Thyroid gland (tissue), 4 donors: ENCODE measurements around the gene LZIC. TPM values are rescaled to one million over a fixed set of nuclear protein-coding genes. Genes with fewer than 3 reads are reported as not detected.

Experiments
- DNase-seq, 2 donors: peaks; one replicate each; pipeline ENCODE4 v3.0.0-alpha.2; 2019
- H3K27ac ChIP-seq, 3 donors: fragments of 200-600 bp; sonication (generic); 1 replicate in 2 of 3; 2 replicates in 1 of 3; pipeline ENCODE4 v1.5.1; 2016 to 2019; ENCODE audit warnings: mild to moderate bottlenecking in 1 of 3, moderate library complexity in 1 of 3
- H3K27me3 ChIP-seq: fragments of 200-600 bp; sonication (generic); one replicate; pipeline ENCODE4 v1.5.1; 2019
- H3K36me3 ChIP-seq, 2 donors: fragments of 200-600 bp; sonication (generic); one replicate each; pipeline ENCODE4 v1.5.1; 2016 to 2019
- H3K4me1 ChIP-seq, 2 donors: fragments of 200-600 bp; sonication (generic); one replicate each; pipeline ENCODE4 v1.5.1; 2017 to 2019
- H3K4me3 ChIP-seq, 3 donors: fragments of 200-600 bp; sonication (generic); replicated peaks in 1 of 3; 1 replicate in 2 of 3; 2 replicates in 1 of 3; pipeline ENCODE4 v1.5.1; 2016; ENCODE audit warnings: mild to moderate bottlenecking in 1 of 3
- H3K9me3 ChIP-seq: fragments of 200-600 bp; sonication (generic); one replicate; pipeline ENCODE4 v1.5.1; 2017
- POLR2A ChIP-seq, 2 donors: fragments of 450-650 bp; IDR thresholded peaks; one replicate each; pipeline ENCODE4 v1.6.1; 2017; ENCODE audit warnings: antibody characterized with exemption in 2 of 2, mild to moderate bottlenecking in 2 of 2, moderate library complexity in 1 of 2
- WGBS, 2 donors: methylation state at CpG; one replicate each; pipeline ENCODE4 v1.1.5; 2017; 5-methylcytosine and 5-hydroxymethylcytosine counted together
- intact Hi-C: fragments of 100-400 bp; cut with DNase I; formaldehyde crosslinking; loops from one replicate; pipeline ENCODE4 v1.15.1; 2023
- total RNA-seq, 4 donors: library from RNA; depleted of rRNA; stranded (reverse); fragments of >200 nt; gene quantifications; one replicate each; pipeline ENCODE4 v1.2.3, GENCODE V29; 2016
- TF ChIP-seq, protein P1 (sequence below), 6 experiments: fragments of 200-600 bp in 3 of 6; fragments of 450-650 bp in 3 of 6; sonication (generic) in 3 of 6; IDR thresholded peaks; one replicate each; pipeline ENCODE4 v1.5.1; 2016 to 2019; ENCODE audit warnings: antibody characterized with exemption in 6 of 6, mild to moderate bottlenecking in 2 of 6, inconsistent platforms in 1 of 6, moderate library complexity in 1 of 6

The LZIC gene
- total RNA-seq, 4 donors from 2014 or later: 23.0 to 42.7 (median 34.1) TPM

DNA sequence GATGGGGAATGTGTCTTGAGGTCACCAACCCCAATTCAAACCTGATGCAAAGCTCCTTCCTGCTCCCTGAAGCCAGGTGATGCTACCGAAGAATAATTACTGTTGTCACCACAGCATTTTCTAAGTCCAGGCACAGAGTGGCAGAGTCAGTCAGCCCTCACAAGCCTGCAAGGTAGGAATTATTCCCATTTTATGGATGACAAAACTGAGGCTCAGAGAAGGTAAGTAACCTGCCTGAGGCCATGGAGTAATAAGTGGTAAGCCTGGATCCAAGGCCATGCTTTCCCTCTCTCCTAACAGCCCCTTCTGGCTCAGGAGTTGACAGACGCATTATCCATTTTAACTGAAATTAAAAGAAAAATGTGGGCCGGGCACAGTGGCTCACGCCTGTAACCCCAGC is 56.1 kb downstream of the LZIC start:
- TF ChIP-seq POLR2A (IDR thresholded peaks at IDR 0.05): no peak
- TF ChIP-seq, protein P1, sequence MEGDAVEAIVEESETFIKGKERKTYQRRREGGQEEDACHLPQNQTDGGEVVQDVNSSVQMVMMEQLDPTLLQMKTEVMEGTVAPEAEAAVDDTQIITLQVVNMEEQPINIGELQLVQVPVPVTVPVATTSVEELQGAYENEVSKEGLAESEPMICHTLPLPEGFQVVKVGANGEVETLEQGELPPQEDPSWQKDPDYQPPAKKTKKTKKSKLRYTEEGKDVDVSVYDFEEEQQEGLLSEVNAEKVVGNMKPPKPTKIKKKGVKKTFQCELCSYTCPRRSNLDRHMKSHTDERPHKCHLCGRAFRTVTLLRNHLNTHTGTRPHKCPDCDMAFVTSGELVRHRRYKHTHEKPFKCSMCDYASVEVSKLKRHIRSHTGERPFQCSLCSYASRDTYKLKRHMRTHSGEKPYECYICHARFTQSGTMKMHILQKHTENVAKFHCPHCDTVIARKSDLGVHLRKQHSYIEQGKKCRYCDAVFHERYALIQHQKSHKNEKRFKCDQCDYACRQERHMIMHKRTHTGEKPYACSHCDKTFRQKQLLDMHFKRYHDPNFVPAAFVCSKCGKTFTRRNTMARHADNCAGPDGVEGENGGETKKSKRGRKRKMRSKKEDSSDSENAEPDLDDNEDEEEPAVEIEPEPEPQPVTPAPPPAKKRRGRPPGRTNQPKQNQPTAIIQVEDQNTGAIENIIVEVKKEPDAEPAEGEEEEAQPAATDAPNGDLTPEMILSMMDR (IDR thresholded peaks at IDR 0.05): no peak
- DNase-seq: no peak

DNA sequence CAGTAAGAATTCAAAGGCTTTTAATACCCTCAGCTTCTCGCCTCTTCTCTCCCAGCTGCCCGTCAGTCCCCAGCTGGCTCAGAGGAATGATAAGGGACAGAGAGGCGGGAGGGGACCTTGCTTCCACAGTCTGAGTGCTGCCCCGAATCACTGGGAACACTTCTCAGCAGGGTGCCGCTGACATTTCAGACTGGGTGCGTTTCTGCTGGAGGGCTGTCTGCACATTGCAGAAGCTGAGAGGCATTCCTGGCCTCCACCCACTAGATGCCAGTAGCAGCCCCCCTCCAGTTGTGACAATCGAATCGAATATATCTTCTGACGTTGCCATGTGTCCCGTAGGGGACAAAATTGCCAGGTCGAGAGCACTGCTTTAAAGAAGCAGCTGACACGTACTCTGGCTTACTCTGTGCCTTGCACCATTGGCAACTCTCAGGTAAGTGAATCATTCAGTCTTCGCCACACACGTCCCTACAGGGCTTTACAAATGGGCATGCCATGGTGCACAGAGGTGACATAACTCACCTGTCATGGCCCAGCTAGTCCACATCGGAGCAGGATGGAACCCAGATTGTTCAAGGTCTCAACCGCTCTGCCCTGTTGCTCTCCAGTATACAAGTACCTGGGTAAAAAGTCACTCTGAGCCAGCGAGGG is 57.0 kb downstream of the LZIC start:
- intact Hi-C loops: no loop called here
- Histone ChIP-seq H3K4me3 (no peak overlapping the region), H3K9me3 (no peaks in the 10 kb centered on the region), H3K36me3 (no peaks in the 10 kb centered on the region), H3K27me3 (no peaks in the 10 kb centered on the region), H3K27ac (no peak overlapping the region), H3K4me1 (peaks cover 7 to 18% of the 10 kb centered on the region in 2 donors)
- WGBS, 2 donors: 92 to 97% methylated on average over 12 to 17 of the region's 17 CpGs
- TF ChIP-seq, protein P1 (IDR thresholded peaks at IDR 0.05): no peak
- no peak for TF ChIP-seq POLR2A (IDR thresholded peaks at IDR 0.05)
- no peak for DNase-seq

More for the DNA sequence above, 56.1 kb downstream of the LZIC start:
- Histone ChIP-seq H3K4me3 (no peak overlapping the region), H3K36me3 (no peaks in the 10 kb centered on the region), H3K9me3 (no peaks in the 10 kb centered on the region), H3K4me1 (peaks cover 7 to 21% of the 10 kb centered on the region in 2 donors), H3K27me3 (no peaks in the 10 kb centered on the region), H3K27ac (no peak overlapping the region)
- intact Hi-C loops: no loop called here
- 91 to 96% methylated on average over 4 of the region's 4 CpGs for WGBS, 2 donors

- no peaks in the 10 kb centered on the region for H3K36me3 ChIP-seq
- no peak for DNase-seq
- H3K27me3 ChIP-seq: no peaks in the 10 kb centered on the region
- no peak overlapping the region for H3K27ac ChIP-seq
- H3K4me1 ChIP-seq: peaks cover 2 to 4% of the 10 kb centered on the region in 2 donors
- intact Hi-C loops: no loop called here
- no peak overlapping the region for H3K4me3 ChIP-seq
- H3K9me3 ChIP-seq: no peaks in the 10 kb centered on the region
- 86 to 90% methylated on average over 8 of the region's 8 CpGs for WGBS, 2 donors
- TF ChIP-seq, protein P1 (IDR thresholded peaks at IDR 0.05): no peak
- TF ChIP-seq POLR2A (IDR thresholded peaks at IDR 0.05): no peak
These were observed 58.4 kb downstream of the LZIC start for GRCh38 chr1:9884805-9885204.

- Histone ChIP-seq H3K27ac (no peak overlapping the region), H3K4me3 (no peak overlapping the region), H3K36me3 (no peaks in the 10 kb centered on the region), H3K9me3 (no peaks in the 10 kb centered on the region), H3K4me1 (no peaks in the 10 kb centered on the region), H3K27me3 (no peaks in the 10 kb centered on the region)
- DNase-seq: no peak
- intact Hi-C loops: no loop called here
- TF ChIP-seq, protein P1 (IDR thresholded peaks at IDR 0.05): no peak
- TF ChIP-seq POLR2A (IDR thresholded peaks at IDR 0.05): no peak
- WGBS, 2 donors: 87 to 89% methylated on average over 10 to 11 of the region's 11 CpGs
These were observed 59.4 kb downstream of the LZIC start for GRCh38 chr1:9883585-9884449.

- intact Hi-C loops: no loop called here
- DNase-seq: no peak
- no peaks in the 10 kb centered on the region for H3K9me3 ChIP-seq
- no peak overlapping the region for H3K27ac ChIP-seq
- H3K27me3 ChIP-seq: no peaks in the 10 kb centered on the region
- H3K4me1 ChIP-seq: no peaks in the 10 kb centered on the region
- no peaks in the 10 kb centered on the region for H3K36me3 ChIP-seq
- H3K4me3 ChIP-seq: no peak overlapping the region
- WGBS, 2 donors: 93 to 96% methylated on average over 12 of the region's 12 CpGs
- TF ChIP-seq, protein P1 (IDR thresholded peaks at IDR 0.05): no peak
- no peak for TF ChIP-seq POLR2A (IDR thresholded peaks at IDR 0.05)
These were observed 60.3 kb downstream of the LZIC start for GRCh38 chr1:9882945-9883303.
